ENCODE data around the gene MPZL1. TPM values are rescaled to one million over a fixed set of nuclear protein-coding genes. Genes with fewer than 3 reads are reported as not detected.

The MPZL1 gene
- total RNA-seq, 4 donors from 2014 or later: 23.1 to 87.7 (median 66.6) TPM

DNA sequence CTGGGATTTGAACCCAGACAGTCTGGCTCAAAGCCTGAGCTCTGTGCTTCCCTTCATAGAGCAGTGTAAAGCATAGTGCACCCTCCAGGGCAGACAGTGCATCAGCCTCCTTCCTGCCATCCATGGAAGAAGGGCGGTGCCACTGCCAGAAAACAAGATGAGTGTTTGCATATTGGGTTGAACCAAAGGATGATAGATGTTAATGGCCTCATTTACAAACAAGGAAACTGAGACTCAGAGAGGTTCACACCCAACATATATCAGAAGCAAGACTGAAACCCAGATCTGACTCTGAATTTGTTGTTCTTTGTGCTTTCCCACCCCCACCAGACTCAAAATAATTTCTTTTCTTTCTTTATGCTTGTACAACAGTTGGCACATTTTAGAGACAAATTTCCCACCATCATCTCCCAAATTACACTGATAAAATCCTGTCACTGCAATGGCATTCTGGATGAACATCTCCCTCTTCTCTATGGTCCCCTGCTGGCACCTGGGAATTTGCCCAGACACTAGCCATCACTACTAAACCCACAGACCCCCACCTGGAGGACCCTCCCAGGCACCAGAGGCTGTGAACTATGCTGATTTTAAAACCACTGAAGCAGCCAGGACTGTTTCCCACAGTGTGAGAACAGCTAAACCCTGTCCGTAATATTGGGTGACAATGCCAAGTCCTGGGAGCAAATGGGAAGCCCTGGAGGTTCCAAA is 45.4 kb upstream of the MPZL1 start:
- H3K27me3 ChIP-seq: no peaks in the 10 kb centered on the region
- H3K27ac ChIP-seq: peak overlapping the region in 1 of 4 donors; percentile 6
- no peak for DNase-seq
- H3K4me1 ChIP-seq: peaks cover 0 to 8% (median 4%) of the 10 kb centered on the region in 4 donors
- H3K36me3 ChIP-seq: no peaks in the 10 kb centered on the region
- H3K9me3 ChIP-seq: no peaks in the 10 kb centered on the region
- H3K4me3 ChIP-seq: no peak overlapping the region
- no peak for TF ChIP-seq POLR2A (IDR thresholded peaks at IDR 0.05)
- TF ChIP-seq, protein P1, sequence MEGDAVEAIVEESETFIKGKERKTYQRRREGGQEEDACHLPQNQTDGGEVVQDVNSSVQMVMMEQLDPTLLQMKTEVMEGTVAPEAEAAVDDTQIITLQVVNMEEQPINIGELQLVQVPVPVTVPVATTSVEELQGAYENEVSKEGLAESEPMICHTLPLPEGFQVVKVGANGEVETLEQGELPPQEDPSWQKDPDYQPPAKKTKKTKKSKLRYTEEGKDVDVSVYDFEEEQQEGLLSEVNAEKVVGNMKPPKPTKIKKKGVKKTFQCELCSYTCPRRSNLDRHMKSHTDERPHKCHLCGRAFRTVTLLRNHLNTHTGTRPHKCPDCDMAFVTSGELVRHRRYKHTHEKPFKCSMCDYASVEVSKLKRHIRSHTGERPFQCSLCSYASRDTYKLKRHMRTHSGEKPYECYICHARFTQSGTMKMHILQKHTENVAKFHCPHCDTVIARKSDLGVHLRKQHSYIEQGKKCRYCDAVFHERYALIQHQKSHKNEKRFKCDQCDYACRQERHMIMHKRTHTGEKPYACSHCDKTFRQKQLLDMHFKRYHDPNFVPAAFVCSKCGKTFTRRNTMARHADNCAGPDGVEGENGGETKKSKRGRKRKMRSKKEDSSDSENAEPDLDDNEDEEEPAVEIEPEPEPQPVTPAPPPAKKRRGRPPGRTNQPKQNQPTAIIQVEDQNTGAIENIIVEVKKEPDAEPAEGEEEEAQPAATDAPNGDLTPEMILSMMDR (IDR thresholded peaks at IDR 0.05): no peak

DNA sequence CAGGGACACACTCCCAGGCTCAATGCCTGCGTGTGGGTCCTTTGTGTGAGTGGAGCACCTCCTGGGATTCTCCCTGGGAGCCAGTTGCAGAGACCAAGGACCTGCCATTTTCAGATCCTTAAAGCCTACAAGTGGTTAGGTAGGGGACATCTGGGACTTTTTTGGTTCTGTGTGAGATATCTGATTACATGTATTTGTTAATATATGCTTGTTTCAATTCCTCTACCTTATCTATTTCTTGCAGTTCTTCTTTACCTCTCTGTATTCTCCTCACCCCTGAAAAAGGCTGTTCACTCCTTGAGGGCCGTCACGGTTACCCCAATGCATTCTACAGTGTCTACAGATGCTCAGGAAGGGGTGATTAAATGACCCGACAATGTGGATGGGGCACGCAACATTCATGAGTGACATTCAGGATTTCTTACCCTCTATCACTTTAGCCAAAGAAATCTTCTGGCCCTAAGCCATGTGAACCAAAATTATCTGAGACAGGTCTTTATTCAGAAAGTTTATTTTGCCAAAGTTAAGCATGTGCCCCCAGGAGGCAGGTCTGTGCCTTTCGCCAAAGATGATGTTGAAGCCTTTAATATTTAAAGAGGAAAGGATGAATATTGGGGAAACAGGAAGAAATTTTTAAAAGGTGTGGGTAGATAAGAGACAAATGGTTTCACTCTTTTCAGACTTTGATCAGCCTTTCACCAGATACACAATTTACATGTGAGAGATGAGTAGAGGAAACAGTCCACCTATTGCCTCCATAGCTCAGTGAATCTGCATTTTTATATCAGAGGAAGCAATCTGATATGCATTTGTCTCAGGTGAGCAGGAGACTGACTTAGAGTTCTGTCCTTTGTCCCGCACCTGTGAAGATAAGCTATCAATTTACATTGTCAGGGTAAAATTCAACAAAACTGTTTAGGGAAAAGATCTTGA is 44.6 kb upstream of the MPZL1 start:
- H3K4me1 ChIP-seq: peaks cover 0 to 8% (median 2%) of the 10 kb centered on the region in 4 donors
- H3K4me3 ChIP-seq: no peak overlapping the region
- TF ChIP-seq, protein P1 (IDR thresholded peaks at IDR 0.05): no peak
- TF ChIP-seq POLR2A (IDR thresholded peaks at IDR 0.05): no peak
- DNase-seq: no peak
- H3K27me3 ChIP-seq: no peaks in the 10 kb centered on the region
- H3K27ac ChIP-seq: no peak overlapping the region
- no peaks in the 10 kb centered on the region for H3K9me3 ChIP-seq
- no peaks in the 10 kb centered on the region for H3K36me3 ChIP-seq

DNA sequence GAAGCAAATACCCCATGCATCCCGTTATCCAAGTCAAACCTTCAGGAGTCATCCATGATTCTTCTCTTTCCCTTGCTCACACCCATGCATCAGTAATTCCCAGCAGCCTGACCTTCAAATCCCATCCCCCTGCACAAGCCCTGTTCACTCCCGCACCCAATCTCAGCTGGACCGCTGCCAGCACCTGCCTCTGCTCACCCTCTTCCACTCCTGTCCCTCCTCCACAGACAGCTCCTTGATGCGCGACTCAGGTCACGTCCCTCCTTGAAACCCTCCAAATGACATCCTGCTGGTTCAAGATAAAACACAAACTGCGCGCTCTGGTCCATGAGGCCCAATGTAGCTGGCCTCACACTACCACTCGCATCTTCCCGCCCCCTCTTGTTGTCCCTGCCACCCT is 43.4 kb upstream of the MPZL1 start:
- Histone ChIP-seq H3K4me3 (no peak overlapping the region), H3K36me3 (no peaks in the 10 kb centered on the region), H3K4me1 (peaks cover 0 to 13% (median 2%) of the 10 kb centered on the region in 4 donors), H3K9me3 (no peaks in the 10 kb centered on the region), H3K27ac (peak overlapping the region in 1 of 4 donors; percentile 1), H3K27me3 (no peaks in the 10 kb centered on the region)
- no peak for DNase-seq
- TF ChIP-seq POLR2A (IDR thresholded peaks at IDR 0.05): no peak
- TF ChIP-seq, protein P1 (IDR thresholded peaks at IDR 0.05): no peak

DNA sequence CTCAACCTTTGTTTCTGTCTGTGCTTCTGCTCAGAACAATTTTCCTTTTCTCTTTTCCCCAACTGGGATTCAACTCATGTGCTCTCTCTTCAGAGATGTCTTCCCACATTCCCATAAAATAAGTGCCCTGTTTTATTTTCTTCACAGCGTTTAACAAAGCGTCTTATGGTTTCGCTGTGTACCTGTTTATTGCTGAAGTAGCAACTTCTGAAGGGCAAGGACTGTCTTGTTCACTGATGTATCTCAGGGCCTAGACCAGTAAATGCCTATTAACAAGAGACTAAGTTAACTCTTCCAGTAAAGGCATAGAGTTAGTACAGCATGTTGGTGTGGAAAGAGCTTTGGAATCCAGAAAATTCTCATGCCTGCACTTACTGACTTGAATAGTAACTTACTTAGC is 42.9 kb upstream of the MPZL1 start:
- TF ChIP-seq POLR2A (IDR thresholded peaks at IDR 0.05): no peak
- TF ChIP-seq, protein P1 (IDR thresholded peaks at IDR 0.05): no peak
- Histone ChIP-seq H3K9me3 (no peaks in the 10 kb centered on the region), H3K36me3 (no peaks in the 10 kb centered on the region), H3K4me1 (peaks cover 0 to 18% (median 2%) of the 10 kb centered on the region in 4 donors), H3K27ac (no peak overlapping the region), H3K27me3 (no peaks in the 10 kb centered on the region), H3K4me3 (no peak overlapping the region)
- DNase-seq: no peak

DNA sequence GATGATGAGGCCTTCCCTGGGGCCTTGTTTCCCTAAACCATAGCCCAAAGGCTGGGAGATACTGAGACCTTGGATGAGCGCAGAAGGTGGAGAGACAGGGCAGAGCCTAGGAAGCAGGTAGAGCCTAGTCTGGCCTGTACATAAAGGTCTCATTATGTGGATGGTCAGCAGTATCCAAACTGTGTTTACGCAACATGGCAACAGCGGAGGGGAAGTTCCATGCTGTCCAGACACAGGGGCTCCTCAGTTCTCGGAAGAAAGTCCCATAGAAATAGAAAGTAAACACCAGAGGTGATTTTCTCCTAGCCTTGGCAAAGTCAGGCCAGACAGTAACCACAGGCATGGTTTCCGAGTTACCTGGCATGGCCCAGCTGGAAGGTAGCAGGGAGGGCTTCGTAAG is 42.1 kb upstream of the MPZL1 start:
- no peaks in the 10 kb centered on the region for H3K9me3 ChIP-seq
- no peak overlapping the region for H3K4me3 ChIP-seq
- DNase-seq: no peak
- no peaks in the 10 kb centered on the region for H3K36me3 ChIP-seq
- TF ChIP-seq, protein P1 (IDR thresholded peaks at IDR 0.05): no peak
- TF ChIP-seq POLR2A (IDR thresholded peaks at IDR 0.05): no peak
- peaks cover 0 to 20% (median 2%) of the 10 kb centered on the region in 4 donors for H3K4me1 ChIP-seq
- no peaks in the 10 kb centered on the region for H3K27me3 ChIP-seq
- peak overlapping the region in 1 of 4 donors; percentile 15 for H3K27ac ChIP-seq
